HCT116 (cell line): ENCODE measurements around the gene NIPAL4. TPM values are rescaled to one million over a fixed set of nuclear protein-coding genes. Genes with fewer than 3 reads are reported as not detected.

Experiments
- ATAC-seq: fragments of 200-7000 bp; cut with Tn5 transposase; 2 replicates; pipeline ENCODE4 v1.9.1; 2020; ENCODE audit warnings: mild to moderate bottlenecking, moderate library complexity
- Bru-seq: library from RNA; stranded (reverse); fragments of 400-500 nt; gene quantifications from one replicate; lab custom pipeline; 2021; lab: Mats Ljungman, UMichigan
- BruChase-seq, 2 experiments: library from RNA; stranded (reverse); fragments of 400-500 nt; gene quantifications; one replicate each; lab custom pipeline; 2021; lab: Mats Ljungman, UMichigan
- BruUV-seq: library from RNA; stranded (reverse); fragments of 400-500 nt; replicated peaks from 2 replicates; lab custom pipeline; 2021; lab: Mats Ljungman, UMichigan
- CTCF ChIA-PET: fragments of 300-600 bp; sonication (Branson Sonifier 250); formaldehyde crosslinking; loops from one replicate; lab custom pipeline; 2021; ENCODE audit warnings: antibody characterized with exemption; lab: Charles Lee
- POLR2A ChIA-PET: fragments of 300-600, 350-600 bp; sonication (Branson Sonifier 250); formaldehyde crosslinking; loops from one replicate; lab custom pipeline; 2021; ENCODE audit warnings: antibody characterized with exemption; lab: Charles Lee
- RAD21 ChIA-PET, 2 experiments: fragments of 300-600 bp; sonication (Branson Sonifier 250); formaldehyde crosslinking; loops; one replicate each; lab custom pipeline; 2023; ENCODE audit warnings: low total read pairs in 2 of 2; ENCODE audit not compliant: uncharacterized antibody in 2 of 2, unreplicated experiment in 2 of 2, low non-redundant PET in 1 of 2; lab: Charles Lee
- DNase-seq: peaks from one replicate; pipeline ENCODE4 v3.0.0-alpha.2; 2010; ENCODE audit warnings: low read depth, low spot score
- H2AFZ ChIP-seq: fragments of 200-600 bp; shearing (Covaris generic), sonication (generic); 2 replicates; pipeline ENCODE4 v1.6.1; 2017; ENCODE audit warnings: low read depth, mixed run types, mixed read lengths, antibody characterized with exemption, low read length; ENCODE audit not compliant: poor library complexity, severe bottlenecking
- H3K27ac ChIP-seq: 2 replicates; pipeline ENCODE4 v1.5.1; 2012; ENCODE audit warnings: low read depth, low read length
- H3K27me3 ChIP-seq: fragments of 200-600 bp; sonication (generic); 2 replicates; pipeline ENCODE4 v1.6.1; 2016; ENCODE audit warnings: mixed run types, low read length, mixed read lengths; ENCODE audit not compliant: insufficient read depth
- H3K36me3 ChIP-seq, 2 experiments: fragments of 200-500 bp in 1 of 2; fragments of 200-600 bp in 1 of 2; sonication (Bioruptor generic) in 1 of 2; sonication (generic) in 1 of 2; 2 replicates each; pipeline versions ENCODE4 v1.5.1 to v1.6.1; 2014 to 2016; ENCODE audit warnings: low read length in 2 of 2, inconsistent platforms in 1 of 2, mixed read lengths in 1 of 2, mixed run types in 1 of 2; ENCODE audit not compliant: insufficient read depth in 2 of 2, control insufficient read depth in 1 of 2
- H3K4me1 ChIP-seq, 2 experiments: fragments of 200-600 bp in 1 of 2; sonication (generic) in 1 of 2; 2 replicates each; pipeline versions ENCODE4 v1.5.1 to v1.6.1; 2012 to 2017; ENCODE audit warnings: low read length in 2 of 2, inconsistent platforms in 1 of 2, mild to moderate bottlenecking in 1 of 2, mixed read lengths in 1 of 2, mixed run types in 1 of 2, moderate library complexity in 1 of 2; ENCODE audit not compliant: insufficient read depth in 2 of 2, control insufficient read depth in 1 of 2
- H3K4me2 ChIP-seq: fragments of 200-600 bp; sonication (generic); 2 replicates; pipeline ENCODE4 v1.6.1; 2017; ENCODE audit warnings: mixed run types, low read length, mixed read lengths
- H3K4me3 ChIP-seq, 2 experiments: fragments of 200-600 bp in 1 of 2; sonication (generic) in 1 of 2; replicated peaks in 1 of 2; 2 replicates each; pipeline ENCODE4 v1.5.1; 2011 to 2016; ENCODE audit warnings: low read length in 2 of 2, control low read depth in 1 of 2, low read depth in 1 of 2, mild to moderate bottlenecking in 1 of 2, mixed read lengths in 1 of 2, mixed run types in 1 of 2
- H3K79me2 ChIP-seq: fragments of 200-600 bp; sonication (generic); 2 replicates; pipeline ENCODE4 v1.6.1; 2017; ENCODE audit warnings: mild to moderate bottlenecking, mixed run types, low read length, moderate library complexity, mixed read lengths; ENCODE audit not compliant: insufficient read depth
- H3K9ac ChIP-seq: fragments of 200-600 bp; sonication (generic); 2 replicates; pipeline ENCODE4 v1.6.1; 2016; ENCODE audit warnings: low read length, mixed read lengths
- H3K9me2 ChIP-seq: fragments of 200-600 bp; sonication (generic), shearing (Covaris generic); 2 replicates; pipeline ENCODE4 v1.6.1; 2017; ENCODE audit warnings: mixed run types, mild to moderate bottlenecking, moderate library complexity; ENCODE audit not compliant: insufficient read depth
- H3K9me3 ChIP-seq, 2 experiments: fragments of 200-500 bp in 1 of 2; fragments of 200-600 bp in 1 of 2; sonication (Bioruptor generic) in 1 of 2; sonication (generic) in 1 of 2; 2 replicates each; pipeline ENCODE4 v1.6.1; 2014 to 2017; ENCODE audit warnings: low read length in 2 of 2, mixed read lengths in 2 of 2, inconsistent platforms in 1 of 2, low read depth in 1 of 2, mild to moderate bottlenecking in 1 of 2, mixed run types in 1 of 2, moderate library complexity in 1 of 2; ENCODE audit not compliant: control insufficient read depth in 1 of 2, insufficient read depth in 1 of 2
- H4K20me1 ChIP-seq: fragments of 200-600 bp; sonication (generic), shearing (Covaris generic); 2 replicates; pipeline ENCODE4 v1.6.1; 2017; ENCODE audit warnings: mixed run types, mild to moderate bottlenecking, moderate library complexity; ENCODE audit not compliant: insufficient read depth
- JUND ChIP-seq: IDR thresholded peaks from 2 replicates; pipeline ENCODE4 v1.6.1; 2012
- POLR2AphosphoS5 ChIP-seq: IDR thresholded peaks from 2 replicates; pipeline ENCODE4 v1.6.1; 2011; ENCODE audit warnings: mild to moderate bottlenecking, low read depth, low read length, moderate library complexity
- SP1 ChIP-seq: IDR thresholded peaks from 2 replicates; pipeline ENCODE4 v1.6.1; 2012; ENCODE audit warnings: low read depth
- TCF7L2 ChIP-seq: IDR thresholded peaks from 2 replicates; pipeline ENCODE4 v1.7.0; 2011; ENCODE audit warnings: borderline replicate concordance, inconsistent platforms; ENCODE audit not compliant: insufficient read depth, insufficient read length; ENCODE audit errors: extremely low read depth
- YY1 ChIP-seq: IDR thresholded peaks from 2 replicates; pipeline ENCODE4 v1.6.1; 2011; ENCODE audit warnings: low read length, low read depth, moderate library complexity, mild to moderate bottlenecking; ENCODE audit not compliant: insufficient replicate concordance; ENCODE audit errors: extremely low read depth
- ZBTB33 ChIP-seq: IDR thresholded peaks from 2 replicates; pipeline ENCODE4 v1.6.1; 2011; ENCODE audit warnings: mild to moderate bottlenecking, low read length, moderate library complexity; ENCODE audit not compliant: insufficient replicate concordance; ENCODE audit errors: extremely low read depth
- ZNF274 ChIP-seq: fragments of 200-500 bp; sonication (Bioruptor generic); IDR thresholded peaks from 2 replicates; pipeline ENCODE4 v1.6.1; 2014; ENCODE audit warnings: mild to moderate bottlenecking, low read depth, low read length, inconsistent platforms
- intact Hi-C: fragments of 100-400 bp; cut with micrococcal nuclease; formaldehyde crosslinking; loops from 2 replicates; pipeline ENCODE4 v1.10.0; 2022
- long read RNA-seq: library from polyadenylated mRNA; unstranded; transcript quantifications from one replicate; pipeline ENCODE4 v2.0.0, GENCODE V29; 2021; ENCODE audit not compliant: unreplicated experiment
- polyA plus RNA-seq: library from polyadenylated mRNA; unstranded; fragments of >200 nt; gene quantifications from 2 replicates; pipeline ENCODE4 v1.2.1, GENCODE V29; 2012; ENCODE audit warnings: missing spikeins
- total RNA-seq: library from RNA; stranded (reverse); gene quantifications from one replicate; pipeline ENCODE4 v1.2.1, GENCODE V29; 2021; ENCODE audit not compliant: unreplicated experiment
- TF ChIP-seq, protein P1 (sequence below): IDR thresholded peaks from 2 replicates; pipeline ENCODE4 v1.6.1; 2012
- TF ChIP-seq, protein P2 (sequence below): IDR thresholded peaks from 2 replicates; pipeline ENCODE4 v1.6.1; 2012; ENCODE audit warnings: low read depth

NIPAL4 gene
- total RNA-seq (0.12 TPM), Bru-seq, nascent RNA (percentile 5 among the genes with signal in this experiment), BruChase-seq, experiment 1, labeled RNA remaining after a 6-hour chase (percentile 13 among the genes with signal in this experiment), BruChase-seq, experiment 2, labeled RNA remaining after a 2-hour chase (percentile 14 among the genes with signal in this experiment)
- polyA plus RNA-seq = 0.05 and 0.09 TPM in 2 replicates
- long read RNA-seq, partial matches to known transcripts = 0 of 4 reads
- long read RNA-seq, other reads (novel, unspliced or antisense) = 4 of 4 reads

DNA sequence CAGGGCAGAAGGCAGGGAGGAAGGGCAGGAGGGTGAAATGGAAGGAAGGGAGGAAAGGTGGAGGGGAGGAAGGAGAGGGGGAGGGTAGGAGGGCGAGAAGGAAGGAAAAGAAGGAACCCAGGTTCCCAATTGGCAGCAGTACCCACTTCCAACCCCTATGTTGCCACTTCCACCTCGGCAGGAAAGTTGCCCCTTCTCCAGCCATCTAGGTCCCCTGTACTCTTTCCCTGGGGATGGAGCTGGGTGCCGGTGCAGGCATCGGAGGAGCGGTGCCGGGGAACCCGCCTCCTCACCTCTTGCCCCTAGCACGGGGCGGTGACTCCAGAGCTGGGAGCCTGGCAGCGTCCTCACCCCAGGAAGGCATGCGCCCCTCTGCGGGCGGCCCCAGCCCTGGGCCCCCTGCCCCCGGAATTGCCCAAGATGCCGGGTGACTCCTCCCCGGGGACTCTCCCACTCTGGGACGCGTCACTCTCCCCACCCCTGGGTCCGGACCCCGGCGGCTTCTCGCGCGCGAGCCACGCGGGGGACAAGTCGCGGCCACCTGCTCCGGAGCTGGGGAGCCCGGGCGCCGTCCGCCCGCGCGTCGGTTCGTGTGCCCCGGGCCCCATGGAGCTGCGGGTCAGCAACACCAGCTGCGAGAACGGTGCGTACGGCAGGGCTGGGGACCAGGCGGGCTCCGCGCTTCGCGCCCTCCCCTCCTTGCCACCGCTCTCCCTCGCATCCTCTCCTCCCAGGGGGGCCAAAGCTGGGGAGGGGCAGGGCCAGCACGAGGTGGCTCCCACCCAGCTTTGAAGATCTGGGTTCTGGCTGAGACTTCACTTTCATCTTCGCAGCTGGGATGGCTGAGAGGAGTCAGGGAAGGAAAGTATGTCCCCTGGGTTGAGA lies at the start of gene NIPAL4:
Gene NIPAL4, plus strand, starts transcription at position 499 of the 885 bp plus-strand sequence. Its CDS starts 108 bp downstream, at position 607.
- Histone ChIP-seq H3K27me3 (no peaks in the 10 kb centered on the region), H3K27ac (no peak within 1 kb of the TSS), H3K4me2 (no peak within 1 kb of the TSS), H2AFZ (no peak within 1 kb of the TSS), H3K36me3 (no peaks in the 10 kb centered on the region), H3K4me1 (peaks cover 14 to 23% of the 10 kb centered on the region in 2 experiments), H3K9me2 (no peaks in the 10 kb centered on the region), H3K9ac (no peak within 1 kb of the TSS), H4K20me1 (no peaks in the 10 kb centered on the region), H3K79me2 (no peaks in the 10 kb centered on the region), H3K4me3 (no peak within 1 kb of the TSS), H3K9me3 (no peaks in the 10 kb centered on the region)
- intact Hi-C loops = no loop called here
- no TSS peak for BruUV-seq
- ATAC-seq (no peak), DNase-seq (no peak)
- RAD21 ChIA-PET = interaction anchor here in 1 of 2 experiments (0.6 kb wide), 1 partner anchor 494 kb away, joined by 3 read pairs; no protein-coding TSS in a partner anchor
- POLR2A ChIA-PET = no interaction called here
- no peak for TF ChIP-seq TCF7L2
- TF ChIP-seq, protein P1, sequence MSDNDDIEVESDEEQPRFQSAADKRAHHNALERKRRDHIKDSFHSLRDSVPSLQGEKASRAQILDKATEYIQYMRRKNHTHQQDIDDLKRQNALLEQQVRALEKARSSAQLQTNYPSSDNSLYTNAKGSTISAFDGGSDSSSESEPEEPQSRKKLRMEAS = no peak
- TF ChIP-seq YY1 = no peak
- TF ChIP-seq POLR2AphosphoS5 = no peak
- no peak for TF ChIP-seq SP1
- TF ChIP-seq, protein P2, sequence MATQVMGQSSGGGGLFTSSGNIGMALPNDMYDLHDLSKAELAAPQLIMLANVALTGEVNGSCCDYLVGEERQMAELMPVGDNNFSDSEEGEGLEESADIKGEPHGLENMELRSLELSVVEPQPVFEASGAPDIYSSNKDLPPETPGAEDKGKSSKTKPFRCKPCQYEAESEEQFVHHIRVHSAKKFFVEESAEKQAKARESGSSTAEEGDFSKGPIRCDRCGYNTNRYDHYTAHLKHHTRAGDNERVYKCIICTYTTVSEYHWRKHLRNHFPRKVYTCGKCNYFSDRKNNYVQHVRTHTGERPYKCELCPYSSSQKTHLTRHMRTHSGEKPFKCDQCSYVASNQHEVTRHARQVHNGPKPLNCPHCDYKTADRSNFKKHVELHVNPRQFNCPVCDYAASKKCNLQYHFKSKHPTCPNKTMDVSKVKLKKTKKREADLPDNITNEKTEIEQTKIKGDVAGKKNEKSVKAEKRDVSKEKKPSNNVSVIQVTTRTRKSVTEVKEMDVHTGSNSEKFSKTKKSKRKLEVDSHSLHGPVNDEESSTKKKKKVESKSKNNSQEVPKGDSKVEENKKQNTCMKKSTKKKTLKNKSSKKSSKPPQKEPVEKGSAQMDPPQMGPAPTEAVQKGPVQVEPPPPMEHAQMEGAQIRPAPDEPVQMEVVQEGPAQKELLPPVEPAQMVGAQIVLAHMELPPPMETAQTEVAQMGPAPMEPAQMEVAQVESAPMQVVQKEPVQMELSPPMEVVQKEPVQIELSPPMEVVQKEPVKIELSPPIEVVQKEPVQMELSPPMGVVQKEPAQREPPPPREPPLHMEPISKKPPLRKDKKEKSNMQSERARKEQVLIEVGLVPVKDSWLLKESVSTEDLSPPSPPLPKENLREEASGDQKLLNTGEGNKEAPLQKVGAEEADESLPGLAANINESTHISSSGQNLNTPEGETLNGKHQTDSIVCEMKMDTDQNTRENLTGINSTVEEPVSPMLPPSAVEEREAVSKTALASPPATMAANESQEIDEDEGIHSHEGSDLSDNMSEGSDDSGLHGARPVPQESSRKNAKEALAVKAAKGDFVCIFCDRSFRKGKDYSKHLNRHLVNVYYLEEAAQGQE = no peak
- TF ChIP-seq ZNF274 = no peak
- no peak for TF ChIP-seq ZBTB33
- no peak for TF ChIP-seq JUND
- CTCF ChIA-PET = interaction anchor here (0.8 kb wide), 1 partner anchor 11 kb away, joined by 3 read pairs; no protein-coding TSS in a partner anchor
